HepG2 (cell line): ENCODE results near the gene RPL5. TPM values are rescaled to one million over a fixed set of nuclear protein-coding genes. Genes with fewer than 3 reads are reported as not detected.

Experiments
- AGO1 ChIP-seq: fragments of 200-400 bp; formaldehyde crosslinking; IDR thresholded peaks from 2 replicates; pipeline ENCODE4 v1.6.1; 2017; ENCODE audit warnings: mild to moderate bottlenecking, low read depth, low read length, moderate library complexity; ENCODE audit not compliant: poor library complexity, severe bottlenecking
- FOXM1 ChIP-seq: sonication (generic); formaldehyde crosslinking; IDR thresholded peaks from 2 replicates; pipeline ENCODE4 v1.5.0; 2020; ENCODE audit warnings: missing genetic modification reagents
- FOXP1 ChIP-seq, 2 experiments: fragments of 450-650 bp in 1 of 2; IDR thresholded peaks; 2 replicates each; pipeline ENCODE4 v1.6.1; 2017 to 2018; ENCODE audit warnings: antibody characterized with exemption in 1 of 2
- HOXA7 ChIP-seq: sonication (generic); formaldehyde crosslinking; IDR thresholded peaks from 2 replicates; pipeline ENCODE4 v1.8.1; 2022; ENCODE audit warnings: mild to moderate bottlenecking, missing genetic modification reagents, moderate library complexity
- ISX ChIP-seq: sonication (generic); formaldehyde crosslinking; conservative IDR thresholded peaks from 2 replicates; pipeline ENCODE4 v1.5.0; 2020; ENCODE audit warnings: missing genetic modification reagents
- LCORL ChIP-seq, 2 experiments: fragments of 450-650 bp in 1 of 2; sonication (generic) in 1 of 2; formaldehyde crosslinking in 1 of 2; IDR thresholded peaks; 2 replicates each; pipeline versions ENCODE4 v1.5.0 to v1.6.1; 2017 to 2020; ENCODE audit warnings: antibody characterized with exemption in 1 of 2, missing genetic modification reagents in 1 of 2
- PRDM4 ChIP-seq: sonication (generic); formaldehyde crosslinking; IDR thresholded peaks from 2 replicates; pipeline ENCODE4 v1.9.0; 2021; ENCODE audit warnings: missing genetic modification reagents, borderline replicate concordance
- STAG1 ChIP-seq: sonication (generic); formaldehyde crosslinking; IDR thresholded peaks from 2 replicates; pipeline ENCODE4 v1.4.0; 2020; ENCODE audit warnings: missing genetic modification reagents
- TAF1 ChIP-seq: sonication (generic); formaldehyde crosslinking; IDR thresholded peaks from 2 replicates; pipeline ENCODE4 v1.4.0; 2020; ENCODE audit warnings: missing genetic modification reagents
- TBX2 ChIP-seq: sonication (generic); formaldehyde crosslinking; IDR thresholded peaks from 2 replicates; pipeline ENCODE4 v1.5.0; 2020; ENCODE audit warnings: missing genetic modification reagents, mild to moderate bottlenecking, borderline replicate concordance
- TFE3 ChIP-seq: IDR thresholded peaks from 2 replicates; pipeline ENCODE4 v1.6.1; 2016
- XBP1 ChIP-seq: sonication (generic); formaldehyde crosslinking; IDR thresholded peaks from 2 replicates; pipeline ENCODE4 v1.5.0; 2020; ENCODE audit warnings: missing genetic modification reagents
- ZBED4 ChIP-seq: sonication (generic); formaldehyde crosslinking; IDR thresholded peaks from 2 replicates; pipeline ENCODE4 v1.4.0; 2020; ENCODE audit warnings: missing genetic modification reagents, borderline replicate concordance
- ZBTB44 ChIP-seq: sonication (generic); formaldehyde crosslinking; IDR thresholded peaks from 2 replicates; pipeline ENCODE4 v1.4.0; 2020; ENCODE audit warnings: missing genetic modification reagents
- ZKSCAN1 ChIP-seq: fragments of 150-350 bp; IDR thresholded peaks from 2 replicates; pipeline ENCODE4 v1.6.1; 2014; ENCODE audit warnings: low read length
- ZNF547 ChIP-seq: sonication (generic); formaldehyde crosslinking; IDR thresholded peaks from 2 replicates; pipeline ENCODE4 v1.5.1; 2020; ENCODE audit warnings: mild to moderate bottlenecking, missing genetic modification reagents
- ZNF570 ChIP-seq: sonication (generic); formaldehyde crosslinking; IDR thresholded peaks from 2 replicates; pipeline ENCODE4 v1.4.0; 2020; ENCODE audit warnings: mild to moderate bottlenecking, missing genetic modification reagents, borderline replicate concordance
- ZNF576 ChIP-seq: sonication (generic); formaldehyde crosslinking; IDR thresholded peaks from 2 replicates; pipeline ENCODE4 v1.4.0; 2020; ENCODE audit warnings: mild to moderate bottlenecking, missing genetic modification reagents
- ZNF724P ChIP-seq: sonication (generic); formaldehyde crosslinking; IDR thresholded peaks from 2 replicates; pipeline ENCODE4 v1.8.0; 2022; ENCODE audit warnings: missing genetic modification reagents, borderline replicate concordance
- polyA plus RNA-seq, 8 experiments: library from polyadenylated mRNA; depleted of rRNA in 3 of 8; stranded (reverse) in 7 of 8; unstranded in 1 of 8; fragments of >200 nt; fragmentation: Illumina TruSeq in 4 of 8; extraction: Trizol in 4 of 8; gene quantifications; 2 replicates each; pipeline versions ENCODE4 v1.2.1 to v1.2.3, GENCODE V29; 2011 to 2016; ENCODE audit warnings: low read depth in 4 of 8, missing spikeins in 1 of 8, mixed read lengths in 1 of 8; ENCODE audit not compliant: insufficient read depth in 1 of 8
- total RNA-seq, 5 experiments: library from RNA; depleted of rRNA; stranded (reverse); fragments of >200 nt; fragmentation: Illumina TruSeq; extraction: Trizol; gene quantifications; 2 replicates each; pipeline ENCODE4 v1.2.3, GENCODE V29; 2016; ENCODE audit warnings: low read depth in 1 of 5

The RPL5 gene
- total and polyA plus RNA-seq, 2 of the 13 experiments (the other 11 are each of a cell fraction or from before 2014, with no cell fraction given), result 2,304 to 2,520 TPM

GRCh38 chr1:92831762-92832536 is at the start of gene RPL5 (continued):
- TF ChIP-seq ZBED4 (CRISPR knock-in tag), result no peak; the same call in 1 of the 2 replicates
- TF ChIP-seq PRDM4 (CRISPR knock-in tag), result no peak; the same call in 1 of the 2 replicates
- peak; percentile 25 for TF ChIP-seq STAG1
- TF ChIP-seq ZKSCAN1, result no peak
- TF ChIP-seq ZNF570 (CRISPR knock-in tag), result peak; percentile 74; the same call in 1 of the 2 replicates
- peak; percentile 97 for TF ChIP-seq ZNF547 (CRISPR knock-in tag)
- no peak for TF ChIP-seq HOXA7 (CRISPR knock-in tag)
- TF ChIP-seq TFE3 (CRISPR knock-in tag), result peak; percentile 56
- TF ChIP-seq ISX (CRISPR knock-in tag), result no peak; the same call in 1 of the 2 replicates
- TF ChIP-seq AGO1, result peak; percentile 72
- TF ChIP-seq ZNF576 (CRISPR knock-in tag), result peak; percentile 90
- no peak for TF ChIP-seq LCORL (IDR thresholded peaks at IDR 0.05)
- no peak; the same call in none of the 2 replicates for TF ChIP-seq LCORL (CRISPR knock-in tag; IDR thresholded peaks at IDR 0.05)
- no peak for TF ChIP-seq FOXP1 (IDR thresholded peaks at IDR 0.05)
- no peak for TF ChIP-seq FOXP1 (CRISPR knock-in tag; IDR thresholded peaks at IDR 0.05)
- TF ChIP-seq ZNF724P (CRISPR knock-in tag), result peak; percentile 70; the same call in 1 of the 2 replicates
- TF ChIP-seq ZBTB44 (CRISPR knock-in tag), result peak; percentile 88
- peak; percentile 89 for TF ChIP-seq TBX2 (CRISPR knock-in tag)
- TF ChIP-seq FOXM1 (CRISPR knock-in tag), result 0 out of 2 replicates have a peak, but pooled peaks have one; percentile 74
- TF ChIP-seq XBP1, result 0 out of 2 replicates have a peak, but pooled peaks have one; percentile 18
- TF ChIP-seq TAF1, result peak; percentile 100
